ENCODE measurements around the gene GP9.

GP9 gene

DNA sequence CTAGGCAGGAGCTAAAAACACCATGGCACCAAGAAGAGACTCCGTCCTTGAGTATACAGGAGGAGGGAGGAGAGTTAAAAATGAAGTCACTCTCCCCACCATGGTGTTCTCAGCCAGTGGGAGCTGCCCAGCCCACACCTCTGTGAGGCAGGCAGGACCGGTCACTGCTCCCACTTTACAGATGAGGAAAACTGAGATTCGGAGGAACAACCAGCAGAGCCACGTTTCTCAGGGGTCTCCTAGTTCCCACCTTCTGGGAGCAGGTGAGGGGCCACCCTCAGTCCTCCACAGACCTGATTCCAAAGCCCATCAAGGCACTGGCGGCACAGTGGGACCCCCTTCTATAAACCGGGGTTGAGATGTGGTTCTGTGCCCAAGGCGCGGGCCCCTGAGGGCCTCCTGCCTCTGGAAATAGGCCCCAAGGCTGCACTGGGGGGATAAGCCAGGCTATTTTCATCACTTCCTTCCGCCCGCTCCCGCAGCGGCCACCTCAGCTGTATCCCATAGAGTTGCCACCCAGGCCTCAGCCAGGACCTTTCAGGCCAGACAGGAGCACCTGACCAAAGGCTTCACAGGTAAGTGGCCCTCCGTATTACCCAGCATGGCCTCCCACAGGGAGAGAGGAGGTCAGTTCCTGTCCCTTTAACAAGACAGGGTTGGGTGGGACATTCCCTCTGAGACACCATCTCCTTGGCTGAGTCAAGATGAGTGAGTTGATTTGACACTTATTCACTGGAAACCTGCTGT, at the start of gene GP9:
Gene GP9 (plus strand): TSS at position 504 of the 747 bp plus-strand sequence. CDS start 961 bp downstream, outside the sequence.
- no peak for FAIRE-seq

DNA sequence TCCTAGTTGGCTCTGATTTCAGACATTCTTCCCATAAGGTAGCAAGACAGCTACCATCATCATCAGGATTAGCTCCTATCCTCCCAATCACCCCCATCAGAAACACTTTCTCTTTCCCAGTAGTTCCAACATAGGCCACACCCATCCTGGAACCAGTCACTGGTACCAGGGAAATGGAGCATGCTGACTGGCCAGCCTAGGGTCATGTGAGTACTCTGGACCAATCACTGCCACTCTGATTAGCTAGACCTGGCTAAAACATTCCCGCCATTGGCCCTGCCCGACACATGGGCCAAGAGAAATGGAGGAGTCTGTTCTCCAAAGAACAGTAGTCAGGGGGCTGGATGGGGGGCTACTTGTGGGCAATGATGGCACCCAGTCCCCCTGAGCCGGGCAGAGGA, 47.1 kb upstream of the GP9 start:
- no peak for FAIRE-seq

DNA sequence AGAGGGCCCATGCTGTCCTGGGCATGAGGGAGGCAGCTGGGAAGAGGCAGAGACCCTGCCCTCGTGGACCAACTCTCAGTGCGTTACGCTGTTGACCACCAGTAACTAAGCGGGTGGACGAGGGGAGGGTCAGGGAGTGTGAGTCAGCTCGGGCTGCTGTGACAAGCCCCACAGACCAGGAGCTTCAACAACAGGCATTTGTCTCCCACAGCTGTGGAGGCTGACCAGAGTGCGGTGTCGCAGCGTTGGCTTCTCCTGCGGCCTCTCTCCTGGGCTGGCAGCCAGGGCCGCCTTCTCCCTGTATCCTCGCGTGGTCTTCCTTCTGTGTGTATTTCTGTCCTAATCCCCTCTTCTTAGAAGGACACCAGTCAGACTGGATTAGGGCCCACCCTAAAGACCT, 46.4 kb upstream of the GP9 start:
- FAIRE-seq: no peak

DNA sequence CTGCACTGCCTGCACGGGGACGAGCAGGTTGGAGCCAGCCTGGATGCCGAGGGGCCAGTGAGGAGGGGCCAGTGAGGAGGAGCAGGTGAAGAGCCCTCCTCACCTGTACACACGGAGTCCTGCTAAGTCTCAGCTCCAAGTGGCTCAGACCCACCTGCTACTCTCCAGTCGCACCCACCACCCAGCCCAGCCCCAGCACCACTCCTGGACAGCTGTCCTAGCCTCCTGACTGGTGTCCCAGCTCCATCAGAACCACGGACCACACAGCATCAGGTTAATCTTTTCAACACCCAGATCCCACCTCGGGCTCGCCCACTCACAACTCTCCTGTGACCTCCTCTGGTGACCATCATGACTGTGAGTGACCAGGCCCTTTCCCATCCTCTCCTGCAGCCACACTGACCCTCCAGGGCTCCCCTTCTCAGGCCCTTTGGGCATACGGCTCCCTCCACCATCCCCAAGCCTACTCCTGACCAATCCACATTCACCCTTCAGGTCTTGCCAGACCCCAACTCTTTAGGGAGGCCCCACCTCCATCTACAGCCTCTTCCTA, 45.7 kb upstream of the GP9 start:
- FAIRE-seq: no peak

DNA sequence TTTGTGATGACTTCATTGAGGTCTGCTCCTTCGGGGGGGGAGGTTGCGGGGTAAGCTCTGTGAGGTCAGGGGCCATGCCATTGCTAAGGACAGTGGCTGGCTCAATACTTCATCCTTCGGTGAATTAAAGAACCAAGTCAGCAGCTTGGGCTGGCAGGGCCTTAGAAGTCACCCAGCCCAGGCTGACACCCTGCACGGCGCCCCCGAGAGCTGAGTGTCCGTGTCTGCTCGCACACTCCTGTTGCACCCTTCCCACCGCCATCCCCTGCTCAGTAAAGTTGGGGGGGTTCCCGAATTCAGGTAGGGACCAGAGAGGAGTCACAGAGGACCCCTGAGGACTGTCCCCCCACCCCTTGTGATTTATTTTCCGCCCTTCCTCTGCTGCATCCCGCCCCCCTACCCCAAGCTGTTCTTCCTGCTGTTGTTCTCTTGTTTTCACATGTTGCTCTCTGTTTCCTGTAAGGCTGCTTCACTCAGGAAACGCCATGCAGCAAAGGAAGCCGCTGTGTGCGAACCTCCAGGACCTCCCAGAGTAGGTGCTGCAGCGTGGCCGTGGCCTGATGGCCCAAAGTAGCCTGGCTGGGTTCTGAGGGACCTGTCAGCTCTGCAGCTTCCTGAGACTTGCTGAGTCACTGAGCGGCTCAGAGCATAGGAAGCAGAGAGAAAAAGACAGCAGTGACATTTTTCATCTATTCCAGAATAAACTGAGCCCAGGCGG, 45.0 kb upstream of the GP9 start:
- no peak for FAIRE-seq

DNA sequence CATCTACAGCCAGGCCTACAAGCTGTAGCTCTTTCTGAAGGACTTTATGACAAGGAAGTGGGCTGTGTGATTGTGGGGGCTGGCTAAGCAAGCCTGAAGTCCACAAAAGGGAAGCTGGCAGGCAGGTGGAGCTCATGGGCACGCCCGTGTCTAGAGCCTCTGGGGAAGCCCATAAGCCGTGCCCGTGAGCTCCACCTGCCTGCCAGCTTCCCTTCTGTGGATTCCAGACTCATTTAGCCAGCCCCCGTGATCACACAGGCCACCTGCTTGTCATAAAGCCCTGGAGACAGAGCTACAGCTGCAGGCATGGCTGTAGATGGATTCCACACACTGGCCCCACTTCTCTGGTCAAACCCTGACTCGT, 44.2 kb upstream of the GP9 start:
- no peak for FAIRE-seq

DNA sequence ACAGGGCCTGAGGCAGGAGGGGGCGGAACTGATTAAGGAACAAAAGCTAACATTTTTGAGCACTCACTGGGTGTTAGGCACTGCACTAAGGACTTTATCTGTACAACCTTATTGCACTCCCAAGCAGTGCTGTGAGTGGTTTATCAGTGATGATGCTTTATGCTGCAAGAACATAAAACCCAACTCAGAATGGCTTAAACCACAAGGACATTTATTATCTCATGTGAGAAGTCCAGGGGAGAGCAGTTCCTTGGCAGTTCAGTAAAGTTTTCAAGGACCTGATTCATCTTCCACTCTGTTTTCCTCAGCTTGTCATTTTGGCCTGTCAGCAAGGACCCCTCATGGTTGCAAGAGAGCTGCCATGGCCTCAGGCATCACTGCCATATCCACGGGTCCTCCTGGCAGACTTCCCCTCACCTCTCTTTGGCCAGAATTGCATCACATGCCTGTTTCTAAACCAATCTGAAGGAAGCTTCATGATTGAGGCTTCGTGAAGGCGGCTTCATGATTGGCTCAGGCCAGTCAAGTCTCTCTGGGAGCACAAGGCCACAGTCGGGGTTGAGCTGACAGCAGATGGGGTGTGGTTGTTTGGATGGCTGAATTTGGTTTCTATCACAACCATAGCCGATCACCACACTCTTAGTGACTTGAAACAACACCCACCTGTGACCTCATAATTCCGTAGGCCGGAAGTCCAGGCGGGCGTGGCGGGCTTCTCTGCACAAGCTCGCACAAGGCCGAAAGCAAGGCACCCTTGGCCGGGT, 43.7 kb upstream of the GP9 start:
- FAIRE-seq: no peak

DNA sequence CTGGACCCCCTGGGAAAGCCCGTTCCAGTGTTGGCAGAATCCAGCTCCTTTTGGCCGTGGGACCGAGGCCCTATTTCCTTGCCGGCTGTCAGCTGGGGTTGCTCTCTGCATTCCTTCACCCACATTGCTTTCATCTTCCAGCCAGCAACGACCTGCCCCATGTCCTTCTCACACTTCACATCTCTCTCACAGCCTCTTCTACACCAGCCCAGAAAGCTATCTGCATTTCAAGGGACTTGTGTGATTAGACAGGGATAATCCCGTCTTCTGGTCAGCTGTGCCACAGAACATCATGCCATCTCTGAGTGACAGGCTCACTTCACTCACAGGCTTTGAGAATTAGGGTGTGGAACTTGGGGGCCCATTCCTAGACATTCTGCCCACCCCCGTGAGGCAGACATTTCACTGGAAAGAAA, 43.1 kb upstream of the GP9 start:
- FAIRE-seq: no peak

DNA sequence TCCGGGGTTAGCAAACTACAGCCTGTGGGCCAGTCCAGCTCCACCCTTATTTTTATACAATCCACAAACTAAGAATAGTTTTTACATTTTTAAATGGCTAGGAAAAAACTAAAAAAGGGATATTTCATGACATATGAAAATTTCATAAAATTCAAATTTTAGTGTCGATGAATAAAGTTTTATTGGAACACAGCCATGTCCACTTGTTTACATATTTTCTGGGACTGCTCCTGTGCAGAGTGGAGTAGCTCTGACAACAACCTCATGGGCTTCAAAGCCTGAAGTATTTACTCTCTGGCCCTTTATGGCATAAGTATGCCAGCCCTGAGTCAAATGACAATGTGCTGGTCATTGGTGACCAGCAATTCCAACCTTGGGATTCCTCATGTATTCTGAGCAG, 42.3 kb upstream of the GP9 start:
- no peak for FAIRE-seq

DNA sequence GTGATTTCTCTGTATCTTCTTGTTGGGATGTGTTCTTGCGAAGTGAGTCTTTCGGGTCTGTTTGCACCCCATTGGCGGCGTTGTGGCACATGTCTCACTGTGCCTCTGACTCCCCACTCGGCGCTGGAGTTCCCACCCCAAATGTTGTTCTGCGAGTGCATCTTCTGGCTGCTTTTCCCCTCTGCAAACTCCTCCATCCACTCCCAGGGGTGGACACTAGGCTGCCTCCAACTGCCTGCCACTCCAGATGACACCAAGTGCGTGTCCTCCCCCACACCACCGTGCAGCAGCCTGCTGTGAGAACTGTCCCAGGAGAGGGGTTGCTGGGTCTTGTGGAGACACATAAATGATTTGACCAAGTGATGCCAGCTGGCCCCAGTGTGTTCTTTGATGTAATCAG, 41.8 kb upstream of the GP9 start:
- FAIRE-seq: no peak

DNA sequence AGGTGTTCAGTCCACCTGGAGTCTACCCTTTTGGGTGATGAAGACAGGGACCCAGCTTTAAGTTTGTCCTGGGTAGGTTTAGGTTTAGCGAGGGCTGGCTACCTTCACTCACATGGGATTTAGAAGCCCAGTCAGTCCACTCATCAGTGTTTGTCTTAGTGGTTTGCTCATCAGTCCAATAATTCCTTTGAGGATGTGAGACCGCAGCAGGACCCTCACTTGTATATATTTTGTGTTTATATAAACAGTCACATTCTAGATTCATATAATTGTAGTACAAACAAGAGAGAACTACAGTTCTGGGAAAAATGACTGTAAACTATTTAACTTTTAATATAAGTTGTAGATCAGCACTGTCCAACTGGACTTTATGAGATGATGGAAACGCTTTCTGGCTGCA, 41.3 kb upstream of the GP9 start:
- FAIRE-seq: no peak

DNA sequence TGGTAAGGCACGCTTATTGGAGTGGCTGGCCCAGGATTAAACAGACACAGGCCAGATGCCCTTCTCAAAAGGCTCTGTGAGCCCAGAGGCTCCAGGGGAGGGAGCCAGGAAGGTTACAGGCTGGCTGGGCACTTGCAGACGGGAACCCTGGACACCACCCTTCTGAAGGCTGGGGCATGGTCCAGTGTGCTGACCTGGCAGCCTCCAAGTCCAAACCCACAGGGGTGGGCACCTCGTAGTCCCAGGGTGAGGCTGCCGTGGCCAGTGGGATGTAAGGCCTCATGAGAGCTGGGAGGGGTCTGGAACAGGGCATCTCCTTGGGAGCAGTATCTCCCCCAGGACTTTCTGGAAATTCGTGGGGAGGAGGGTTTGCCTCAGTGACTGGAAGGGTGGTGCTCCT, 39.9 kb upstream of the GP9 start:
- no peak for FAIRE-seq

DNA sequence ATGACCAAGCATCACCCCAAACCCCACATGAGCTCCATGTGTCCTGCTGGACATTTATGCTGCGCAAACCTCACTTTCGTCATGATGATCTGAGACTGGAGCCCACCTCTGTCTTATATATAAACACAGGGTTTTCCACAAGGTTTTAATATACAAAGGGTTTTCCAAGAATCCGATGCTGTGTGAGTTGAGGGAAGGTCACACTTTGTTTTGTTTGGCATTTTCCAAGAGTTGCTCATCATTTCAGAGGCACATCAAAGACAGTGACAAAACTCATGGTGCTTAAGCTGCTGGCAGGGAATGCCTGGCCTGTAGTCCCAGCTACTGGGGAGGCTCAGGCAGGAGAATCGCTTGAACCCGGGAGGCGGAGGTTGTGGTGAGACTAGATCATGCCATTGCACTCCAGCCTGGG, 39.4 kb upstream of the GP9 start:
- no peak for FAIRE-seq

DNA sequence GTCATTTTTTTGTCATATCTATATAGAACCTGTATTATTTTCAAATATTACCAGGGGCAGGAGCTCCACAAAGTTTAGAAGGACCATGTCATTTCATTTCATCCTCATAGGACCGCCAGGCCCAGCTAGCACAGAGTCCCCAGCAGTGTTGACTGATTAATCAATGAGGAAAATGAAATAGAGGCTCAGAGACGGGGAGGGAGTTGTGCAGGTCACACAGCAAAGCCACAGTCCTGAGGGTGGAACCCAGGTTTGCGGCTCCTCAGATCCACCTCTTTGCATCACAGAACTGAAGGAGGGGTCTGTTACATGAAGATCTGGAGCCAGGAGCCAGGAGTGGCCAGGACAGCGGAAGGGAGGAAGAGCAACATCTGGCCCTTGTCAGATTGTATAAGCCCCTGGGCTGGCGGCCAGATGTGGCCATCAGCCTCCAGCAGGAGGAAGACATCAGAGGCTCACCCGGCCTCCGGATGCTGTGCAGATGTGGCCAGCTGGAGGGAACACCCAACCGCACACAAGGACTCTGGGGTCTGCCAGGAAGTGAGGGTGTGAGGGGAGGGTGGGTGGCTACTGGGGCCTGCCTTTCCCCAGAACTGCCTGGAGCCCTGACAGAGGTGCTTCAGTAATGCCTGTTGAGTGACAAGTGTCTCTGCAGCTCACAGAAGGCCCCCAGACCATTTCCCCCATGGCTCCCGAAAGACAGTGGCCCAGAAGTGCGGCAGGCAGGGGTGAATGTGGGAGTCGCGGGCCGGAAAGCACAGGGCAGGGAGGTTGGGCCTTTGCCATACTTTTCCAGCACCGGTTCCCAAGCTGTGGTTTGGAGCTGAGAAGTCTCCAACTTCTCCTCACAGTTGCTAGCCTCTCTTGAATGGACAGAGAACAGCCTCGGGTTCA, 38.2 kb upstream of the GP9 start:
- FAIRE-seq: no peak

DNA sequence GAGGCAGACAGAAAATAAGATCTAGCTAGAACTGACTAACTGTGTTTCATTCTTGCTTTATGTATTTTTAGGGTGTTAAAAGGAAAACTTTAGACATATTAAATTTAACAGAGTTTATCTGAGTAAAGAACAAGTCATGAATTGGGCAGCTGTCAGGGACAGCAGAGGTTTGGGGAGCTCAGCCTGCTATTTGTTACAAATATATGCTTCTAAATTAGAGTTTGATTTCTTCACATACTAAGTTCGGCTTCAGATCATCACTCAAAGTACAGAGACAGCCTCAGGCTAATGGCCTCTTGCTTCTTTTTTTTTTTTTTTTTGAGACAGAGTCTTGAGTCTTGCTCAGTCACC, 37.6 kb upstream of the GP9 start:
- no peak for FAIRE-seq

DNA sequence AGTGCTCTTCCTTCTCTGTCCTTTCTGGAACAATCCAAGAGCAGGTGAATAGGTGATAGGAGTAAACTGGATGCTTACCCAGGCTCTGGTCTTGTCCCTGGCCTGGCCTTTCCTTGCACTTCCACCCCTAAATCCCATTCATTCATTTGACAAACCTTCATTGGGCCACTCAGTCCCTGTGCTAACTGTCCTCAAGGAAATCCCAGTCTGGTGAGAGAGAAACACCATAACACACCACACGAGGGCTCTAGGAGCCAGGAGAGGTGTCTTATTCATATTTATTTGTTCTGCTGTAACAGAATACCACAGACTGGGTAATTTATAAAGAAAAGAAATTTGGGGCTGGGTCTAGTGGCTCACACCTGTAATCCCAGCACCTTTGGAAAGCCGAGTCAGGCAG, 36.7 kb upstream of the GP9 start:
- FAIRE-seq: peak; percentile 61

DNA sequence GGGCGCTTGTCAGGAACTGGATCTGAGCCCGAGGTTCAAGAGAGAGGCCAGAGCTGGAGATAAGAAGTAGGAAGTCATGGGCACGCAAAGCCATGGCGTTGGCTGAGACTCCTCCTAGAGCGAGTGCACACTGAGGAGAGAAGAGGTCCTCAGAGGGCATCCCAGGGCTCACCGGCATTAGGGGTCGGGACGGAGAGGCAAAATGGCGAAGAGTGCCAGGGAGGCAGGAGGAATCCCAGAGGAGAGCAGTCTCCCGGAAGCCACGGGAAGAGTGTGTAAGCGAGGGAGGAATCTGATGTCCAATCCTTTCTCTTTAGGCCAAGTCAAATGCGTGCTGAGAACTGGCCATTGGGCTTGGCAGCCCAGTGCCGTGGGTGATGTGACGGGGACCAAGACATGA, 35.5 kb upstream of the GP9 start:
- FAIRE-seq: no peak

DNA sequence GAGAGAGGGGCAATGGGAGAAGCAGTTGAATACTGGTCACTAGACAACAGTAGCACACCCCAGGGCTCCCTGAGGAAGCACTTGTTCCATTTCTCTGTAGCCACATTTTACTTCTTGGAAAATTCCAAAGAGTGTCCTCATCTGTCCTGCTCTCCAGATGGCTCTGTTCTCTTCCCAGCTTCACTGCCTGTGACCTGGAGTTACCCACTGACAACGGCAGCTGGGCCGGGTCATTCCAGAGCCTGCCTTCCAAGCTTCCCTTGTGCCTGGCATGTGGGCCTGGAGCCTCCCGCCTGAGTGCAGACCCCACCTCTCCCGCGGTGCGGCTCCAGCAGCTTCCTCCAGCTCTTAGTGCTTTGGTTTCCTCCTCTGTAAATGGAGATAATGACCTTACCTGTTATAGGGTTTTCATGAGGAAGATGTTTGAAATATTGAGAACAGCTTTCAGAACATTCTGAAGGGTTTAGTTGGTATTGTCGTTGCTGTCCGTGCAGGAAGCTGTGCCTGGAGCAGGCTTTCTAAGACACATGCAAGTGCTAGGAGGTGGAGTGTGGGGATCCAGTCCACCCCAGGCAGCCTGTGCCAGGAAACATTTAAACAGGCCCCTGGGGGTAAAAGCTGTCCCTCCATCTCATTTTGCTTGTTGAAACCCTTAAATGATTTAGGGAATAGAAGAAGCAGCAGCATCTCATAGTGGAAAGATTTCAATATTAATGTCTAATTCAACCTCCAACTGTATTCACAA, 34.7 kb upstream of the GP9 start:
- FAIRE-seq: no peak

DNA sequence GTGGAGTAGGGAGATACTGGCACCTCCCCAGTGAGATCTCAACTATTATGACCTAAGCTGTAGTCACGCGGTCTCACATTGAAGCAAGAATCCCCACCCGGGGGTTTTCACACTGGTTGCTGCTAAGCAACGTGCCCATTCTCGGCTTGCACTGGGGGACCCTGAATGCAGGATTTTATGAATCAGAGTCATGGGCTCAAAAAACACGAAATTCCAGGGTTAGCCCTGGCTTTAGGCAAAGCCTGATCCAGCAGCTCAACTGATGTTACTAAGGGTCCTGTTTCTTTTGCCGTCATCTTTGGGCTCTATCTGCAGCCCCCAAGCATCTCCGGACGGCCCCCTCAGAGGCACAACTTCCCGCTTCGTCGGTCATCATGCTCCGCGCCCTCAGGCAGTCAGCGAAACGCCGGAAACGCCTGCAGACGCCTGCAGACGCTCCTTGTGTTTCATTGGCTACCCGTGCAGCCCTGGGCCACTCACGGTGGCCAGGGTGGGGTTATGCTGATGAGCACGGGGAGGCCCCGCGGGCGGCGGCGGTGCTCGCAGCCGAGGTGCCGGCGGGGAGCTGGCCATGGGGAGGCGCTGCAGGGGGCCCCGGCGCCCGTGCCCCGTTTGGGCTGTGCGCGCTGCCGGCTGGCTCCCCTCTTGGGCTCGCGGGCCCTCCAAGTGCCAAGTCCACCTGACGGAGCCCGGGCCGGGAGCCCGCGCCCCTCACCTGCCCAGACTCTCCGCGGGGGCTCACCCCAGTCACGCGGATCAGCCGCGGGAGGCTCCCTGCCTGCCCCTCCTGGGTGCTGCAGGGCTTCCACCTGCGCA, 33.6 kb upstream of the GP9 start:
- peak; percentile 52 for FAIRE-seq

DNA sequence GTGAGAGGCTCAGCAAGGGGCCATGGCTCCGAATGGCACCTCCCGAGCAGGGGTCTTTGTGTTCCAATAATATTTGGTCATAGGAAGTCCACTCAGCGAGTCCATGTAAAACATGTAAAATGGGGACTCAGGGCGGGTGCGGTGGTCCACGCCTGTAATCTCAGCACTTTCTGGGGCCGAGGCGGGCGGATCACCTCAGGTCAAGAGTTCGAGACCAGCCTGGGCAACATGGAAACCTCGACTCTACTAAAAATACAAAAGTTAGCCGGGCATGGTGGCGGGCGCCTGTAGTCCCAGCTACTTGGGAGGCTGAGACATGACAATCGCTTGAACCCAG, 33.1 kb upstream of the GP9 start:
- no peak for FAIRE-seq

DNA sequence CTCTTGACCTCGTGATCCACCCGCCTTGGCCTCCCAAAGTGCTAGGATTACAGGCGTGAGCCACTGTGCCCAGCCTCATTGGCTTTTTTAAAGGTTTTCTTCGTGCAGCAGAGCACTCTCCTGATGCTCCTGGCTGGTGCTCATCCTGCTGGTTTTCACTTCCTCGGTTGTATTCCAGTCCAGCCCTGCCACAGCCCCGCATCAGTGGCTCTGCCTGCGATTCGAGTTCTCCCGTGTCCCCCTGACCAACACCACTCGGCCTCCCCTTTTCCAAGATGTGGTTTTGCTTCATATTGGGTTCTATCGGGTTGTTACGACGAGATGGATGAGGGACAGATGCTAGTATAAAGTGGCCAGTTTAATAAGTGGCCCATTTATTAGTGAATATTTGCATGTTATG, 31.7 kb upstream of the GP9 start:
- FAIRE-seq: no peak

Measured in G401.6 (cell line).